Central memory CD4-positive, alpha-beta T cell (primary cell): ENCODE results near the gene RAB31.
"Not testable (repeated sequence)": the region's sequence is repeated elsewhere in the genome, so short reads cannot be mapped to it uniquely, and the experiment has no call there.

Source experiments
- DNase-seq: peaks from one replicate; pipeline ENCODE4 v3.0.0; 2022

RAB31 gene

DNA sequence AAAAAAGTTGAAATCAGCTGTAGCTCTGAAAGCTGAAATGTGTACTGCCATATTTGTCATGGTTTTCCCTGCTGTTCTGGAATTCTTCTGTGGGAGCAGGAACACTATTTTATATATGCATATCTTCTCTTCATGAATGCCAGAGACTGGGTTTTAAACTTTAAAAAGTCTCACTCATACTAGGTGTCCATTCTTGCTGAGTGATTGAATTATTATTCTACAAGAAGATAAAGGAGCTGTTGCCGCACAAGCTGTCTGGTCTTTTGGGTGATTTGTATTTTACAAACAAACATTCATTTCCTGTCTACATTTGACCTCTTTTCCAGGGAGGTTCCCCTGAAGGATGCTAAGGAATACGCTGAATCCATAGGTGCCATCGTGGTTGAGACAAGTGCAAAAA is 137.2 kb downstream of the RAB31 start:
- DNase-seq = no peak

- DNase-seq = no peak
Observed at GRCh38 chr18:9846162-9846925, 138.2 kb downstream of the RAB31 start.

DNA sequence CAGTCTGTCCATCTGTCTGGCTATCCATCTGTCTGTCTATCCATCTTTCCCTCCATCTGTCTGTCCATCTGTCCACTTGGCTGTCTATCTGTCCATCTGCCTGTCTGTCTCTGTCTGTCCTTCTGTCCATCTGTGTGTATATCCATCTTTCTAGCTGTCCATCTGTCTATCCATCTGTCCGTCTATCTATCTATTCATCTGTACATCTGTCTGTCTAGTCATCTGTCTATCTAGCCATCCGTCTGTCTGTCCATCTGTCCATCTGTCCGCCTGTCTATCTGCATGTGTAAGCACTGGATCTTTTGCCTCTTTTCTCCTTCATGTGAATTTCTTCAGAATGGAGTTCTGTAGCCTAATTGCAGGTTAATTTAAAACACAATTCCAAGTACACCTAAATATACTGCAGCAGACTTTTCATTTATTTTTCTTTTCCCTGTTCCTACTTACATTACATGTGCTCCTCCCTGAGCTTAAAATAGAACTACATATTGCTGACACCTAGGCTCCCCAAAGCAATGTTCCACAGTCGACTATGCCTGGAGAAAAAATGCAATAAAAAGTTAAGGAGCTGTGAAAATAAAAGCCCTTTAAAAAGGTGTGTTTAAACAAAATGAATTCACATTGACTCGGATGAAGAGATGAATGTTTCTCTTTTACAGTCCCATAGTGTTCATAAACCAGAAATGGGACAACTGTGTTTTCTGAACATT is 140.2 kb downstream of the RAB31 start:
- DNase-seq = no peak

DNA sequence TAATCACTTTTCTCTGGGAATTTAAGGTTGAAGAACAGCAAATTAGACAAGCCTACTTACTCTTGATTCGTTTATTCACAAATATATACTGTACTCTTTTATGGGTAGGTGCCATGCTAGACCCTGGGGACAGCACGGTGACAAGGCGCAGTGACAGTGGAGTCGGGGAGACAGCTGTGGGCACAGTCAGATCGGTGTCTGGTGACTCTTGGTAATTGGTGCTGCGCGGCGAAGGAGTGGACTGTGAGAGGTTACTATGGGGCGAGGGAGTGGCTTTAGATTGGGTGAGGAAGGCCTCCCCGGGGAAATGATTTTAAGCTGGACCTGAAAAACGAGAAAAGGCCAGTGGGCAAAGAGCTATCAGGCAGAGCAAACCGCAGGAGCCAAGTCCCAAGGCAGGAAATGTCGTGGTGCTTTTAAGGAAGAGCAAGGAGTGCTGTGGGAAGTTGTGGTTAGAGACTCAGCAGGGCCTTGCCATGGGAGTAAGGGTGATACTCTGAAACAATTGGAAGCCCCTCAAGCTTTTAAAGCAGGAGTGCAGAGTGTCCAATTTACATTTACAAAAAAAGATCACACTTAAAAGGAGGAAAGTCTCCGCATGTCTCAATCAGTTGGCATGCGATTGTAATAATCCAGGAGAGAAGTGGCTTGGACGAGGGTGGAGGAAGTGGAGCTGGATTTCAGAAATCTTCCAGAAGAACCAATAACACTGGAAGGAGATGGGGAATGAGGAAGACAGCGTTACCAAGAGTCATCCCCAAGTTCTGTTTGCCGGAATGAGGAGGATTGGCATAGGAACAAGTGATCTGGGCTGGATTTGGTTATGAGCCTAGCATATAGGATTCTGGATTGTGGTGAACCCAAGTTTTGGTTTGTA is 141.5 kb downstream of the RAB31 start:
- no peak for DNase-seq

GRCh38 chr18:9850309-9850708 is 142.2 kb downstream of the RAB31 start:
- no peak for DNase-seq

- DNase-seq = no peak
Observed at GRCh38 chr18:9851511-9851910, 143.4 kb downstream of the RAB31 start.

DNA sequence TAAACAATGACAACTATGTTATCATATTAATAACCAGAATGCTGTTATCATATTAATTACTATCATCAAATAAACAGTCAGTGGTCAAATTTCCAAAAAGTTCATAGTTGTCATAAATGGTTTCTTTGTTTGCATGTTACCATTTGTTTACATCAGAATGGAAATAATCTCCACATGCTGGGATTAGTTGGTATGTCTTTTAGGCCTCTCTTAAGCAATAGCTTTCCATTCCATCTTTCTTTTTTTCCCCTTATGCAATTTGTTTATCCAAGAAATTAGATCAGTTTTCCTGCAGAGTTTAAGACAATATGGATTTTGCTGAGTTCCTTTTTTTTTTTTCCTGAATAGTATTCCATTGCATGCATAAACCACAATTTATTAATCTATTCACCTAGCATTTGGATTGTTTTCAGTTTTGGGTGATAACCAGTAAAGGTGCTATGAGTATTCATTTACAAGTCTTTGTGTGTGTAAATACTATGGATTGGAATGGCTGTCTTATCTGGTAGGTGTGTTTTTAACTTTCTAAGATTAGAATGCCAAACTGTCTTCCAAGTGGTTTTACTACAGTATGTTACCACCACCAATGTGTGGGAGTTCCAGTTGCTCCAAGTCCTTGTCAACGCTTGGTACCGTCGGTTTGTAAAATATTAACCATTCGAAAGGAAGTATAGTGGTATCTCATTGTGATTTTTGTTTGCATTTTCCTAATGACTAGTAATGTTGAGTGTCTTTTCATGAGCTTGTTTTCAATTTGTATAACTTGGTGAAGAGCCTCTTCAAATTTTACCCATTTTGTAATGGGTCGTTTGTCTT is 144.4 kb downstream of the RAB31 start:
- no peak for DNase-seq

GRCh38 chr18:9854801-9855676 is 146.9 kb downstream of the RAB31 start:
- no peak for DNase-seq

DNA sequence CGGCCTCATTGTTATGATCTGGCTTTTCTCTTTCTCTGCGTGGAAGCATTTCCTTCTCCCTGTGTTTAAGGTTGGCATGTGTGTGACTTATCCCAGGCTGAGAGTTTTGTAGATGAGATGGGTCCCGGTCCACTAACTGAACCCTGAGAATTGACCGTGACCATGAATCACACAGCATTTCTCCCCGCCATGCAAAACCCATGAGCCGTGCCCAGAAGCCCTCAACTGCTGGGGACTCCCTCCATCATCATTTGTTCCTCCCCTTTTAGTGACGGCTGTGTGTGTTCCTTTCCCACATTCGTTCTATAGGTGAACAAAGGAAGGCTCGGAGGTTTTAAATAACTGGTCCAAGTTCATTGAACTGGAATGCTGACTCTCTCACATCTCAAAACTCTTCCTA is 147.6 kb downstream of the RAB31 start:
- DNase-seq = no peak

DNA sequence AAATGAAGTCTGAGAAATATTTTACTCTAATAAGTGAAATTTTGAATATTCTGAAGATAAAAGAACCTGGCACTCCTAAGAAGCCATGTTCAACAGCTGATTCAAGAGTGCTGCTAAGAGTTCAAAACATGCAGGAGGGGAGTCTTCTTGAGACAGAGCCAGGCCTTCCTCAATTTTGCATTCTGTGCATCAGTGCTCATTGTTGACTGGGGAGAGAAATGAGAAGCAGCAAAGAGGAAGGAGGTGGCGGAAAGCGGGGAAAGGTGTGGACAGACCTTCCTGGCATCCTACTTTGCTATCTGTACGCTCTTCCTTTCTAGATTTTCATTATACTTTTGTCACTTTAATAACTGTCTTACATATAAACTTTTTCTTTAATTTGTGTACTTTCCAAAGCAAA is 148.0 kb downstream of the RAB31 start:
- no peak for DNase-seq

DNA sequence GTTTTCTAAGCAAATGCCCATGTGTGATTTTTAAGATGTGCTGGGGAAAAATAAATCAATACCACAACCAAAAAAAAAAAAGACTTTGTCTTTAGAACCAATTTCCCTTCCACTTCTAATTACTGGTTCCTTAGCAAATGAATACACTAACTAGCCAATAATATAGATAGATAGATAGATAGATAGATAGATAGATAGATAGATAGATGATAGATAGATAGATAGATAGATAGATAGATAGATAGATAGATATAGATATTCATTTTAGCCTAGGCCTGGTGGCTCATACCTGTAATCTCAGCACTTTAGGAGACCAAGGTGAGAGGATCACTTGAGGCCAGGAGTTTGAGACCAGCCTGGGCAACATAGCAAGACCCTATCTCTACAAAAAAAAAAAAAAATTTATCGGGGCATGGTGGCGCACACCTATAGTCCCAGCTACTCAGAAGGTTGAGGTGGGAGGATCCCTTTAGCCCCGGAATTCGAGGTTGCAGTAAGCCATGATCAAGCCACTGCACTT is 149.4 kb downstream of the RAB31 start:
- not testable (repeated sequence) for DNase-seq

DNA sequence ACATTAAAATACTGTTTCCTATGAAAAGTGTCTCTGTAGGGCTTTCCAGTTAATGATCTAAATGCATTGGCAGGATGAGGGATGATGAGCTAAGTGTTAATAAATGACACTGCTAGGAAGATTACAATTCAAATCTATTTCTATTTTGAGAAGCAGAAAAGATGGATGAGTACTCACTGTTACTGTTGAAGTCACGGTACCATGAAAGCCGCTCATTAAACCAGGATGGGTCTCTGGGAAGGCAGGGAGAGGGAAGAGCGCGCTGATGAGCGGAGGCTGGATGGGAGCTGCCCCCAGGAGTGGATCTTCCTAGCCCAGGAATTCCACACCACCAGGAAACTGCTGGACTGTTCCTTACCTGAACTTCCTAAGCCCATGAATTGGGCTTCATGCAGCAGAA is 150.5 kb downstream of the RAB31 start:
- DNase-seq = no peak

- DNase-seq = no peak
Observed at GRCh38 chr18:9859232-9859631, 151.1 kb downstream of the RAB31 start.

DNA sequence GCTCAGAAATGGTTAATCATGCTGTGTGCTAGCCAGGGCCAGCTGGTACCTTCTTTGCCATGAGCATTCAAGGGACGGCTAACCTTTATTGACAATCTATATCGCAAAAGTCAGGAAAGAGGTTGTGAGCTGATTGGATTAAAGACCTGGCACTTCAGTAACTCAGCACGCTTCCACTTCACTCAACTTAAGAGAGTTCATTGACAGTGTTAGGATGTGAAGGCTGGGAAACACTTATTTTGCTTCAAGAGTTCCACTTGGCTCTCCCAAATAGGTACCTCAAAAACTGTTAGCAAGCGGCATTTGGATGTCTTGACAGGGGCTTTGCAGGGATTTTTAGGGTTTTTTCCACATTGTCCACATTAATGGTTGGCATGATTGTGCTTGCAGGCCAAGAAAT is 152.6 kb downstream of the RAB31 start:
- DNase-seq = no peak

- DNase-seq = no peak
Observed at GRCh38 chr18:9861157-9861556, 153.1 kb downstream of the RAB31 start.

DNA sequence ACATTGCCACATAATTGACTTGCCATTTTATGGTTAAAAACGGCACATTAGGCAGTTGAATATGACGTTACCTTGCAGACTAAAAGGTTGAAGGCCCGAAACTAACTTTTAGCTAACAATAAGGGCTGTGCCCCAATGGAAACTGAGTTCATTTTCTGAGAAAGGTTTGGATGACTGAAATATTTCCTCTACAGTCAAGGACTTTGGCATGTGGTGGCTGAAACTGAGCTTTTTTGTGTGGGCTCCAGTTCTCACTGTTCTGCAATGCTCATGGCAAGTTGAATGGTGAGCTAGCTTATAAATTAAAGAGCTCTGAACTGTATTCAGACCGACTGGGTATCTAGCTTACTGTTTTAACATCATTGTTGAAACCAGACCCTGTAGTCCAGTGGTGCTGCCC is 153.8 kb downstream of the RAB31 start:
- no peak for DNase-seq

GRCh38 chr18:9862686-9863085 is 154.6 kb downstream of the RAB31 start:
- DNase-seq = no peak

- no peak for DNase-seq
Observed at GRCh38 chr18:9863282-9863681, 155.2 kb downstream of the RAB31 start.

- no peak for DNase-seq
Observed at GRCh38 chr18:9865764-9866490, 157.8 kb downstream of the RAB31 start.

DNA sequence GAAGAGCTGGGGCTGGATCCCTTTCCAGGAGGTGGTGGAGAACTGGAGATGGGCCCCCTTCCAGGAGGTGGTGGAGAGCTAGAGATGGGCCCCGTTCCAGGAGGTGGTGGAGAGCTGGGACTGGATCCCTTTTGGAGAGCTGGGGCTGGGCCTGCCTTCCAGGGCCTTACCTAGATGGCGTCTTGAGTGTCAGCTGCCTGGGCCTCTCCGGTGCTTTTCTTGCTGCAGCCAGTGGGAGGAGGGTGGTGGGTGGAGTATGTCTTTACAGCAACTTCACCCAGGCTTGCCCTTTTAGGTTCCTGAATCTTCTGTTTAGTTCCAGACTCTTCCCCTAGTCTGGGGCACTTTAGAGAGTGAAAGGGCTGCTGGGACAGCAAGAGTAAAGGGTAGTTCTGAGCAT is 158.5 kb downstream of the RAB31 start:
- no peak for DNase-seq
